ENCODE data around the gene CCRL2.
A peak's percentile ranks its signal among the peaks of the same experiment; 100 is the strongest.
"Not testable (repeated sequence)": the region's sequence is repeated elsewhere in the genome, so short reads cannot be mapped to it uniquely, and the experiment has no call there.

The CCRL2 gene

GRCh38 chr3:46431905-46432304 lies 24.8 kb downstream of the CCRL2 start:
- DNase-seq, result not testable (repeated sequence)

DNA sequence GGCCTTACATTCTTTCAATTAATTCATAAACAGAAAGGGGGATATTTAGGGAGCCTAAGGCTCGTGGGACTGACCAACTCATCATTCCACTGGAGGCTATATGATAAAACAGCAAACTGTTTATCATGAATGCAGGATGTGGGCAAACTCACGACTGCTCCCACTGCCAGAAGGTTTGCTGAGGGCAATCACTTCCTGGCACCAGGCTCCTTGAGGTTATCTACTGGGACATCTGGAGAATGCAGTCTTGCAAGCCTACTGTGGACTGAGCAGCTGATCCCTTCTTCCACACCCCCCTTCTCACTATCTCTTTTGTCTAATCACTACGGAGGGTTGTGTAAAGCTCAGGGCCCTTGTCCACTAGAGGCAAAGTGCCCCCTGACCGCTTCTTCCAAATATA lies 26.1 kb downstream of the CCRL2 start:
- not testable (repeated sequence) for DNase-seq

DNA sequence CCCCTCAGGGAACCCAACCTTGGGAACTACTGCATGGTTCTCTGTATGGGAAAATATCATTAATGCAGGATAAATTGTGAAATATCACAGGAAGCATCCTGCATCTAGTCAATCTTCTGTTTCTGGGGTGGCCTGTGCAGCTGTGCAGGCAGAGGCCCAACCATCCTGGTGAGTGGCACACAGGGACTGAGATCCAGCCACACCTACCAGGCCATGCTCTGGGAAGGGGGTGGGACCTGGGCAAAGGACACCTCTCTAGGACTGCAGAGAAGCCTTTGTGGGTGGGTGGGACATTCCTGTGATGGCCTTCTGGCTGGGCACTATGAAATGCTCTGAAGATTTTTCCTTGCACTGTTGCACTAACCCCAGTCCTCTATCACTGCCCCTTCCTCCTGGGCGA lies 26.8 kb downstream of the CCRL2 start:
- no peak for DNase-seq

- DNase-seq, result no peak
Measured at GRCh38 chr3:46435081-46435726, 28.1 kb downstream of the CCRL2 start.

GRCh38 chr3:46438831-46439230 lies 31.8 kb downstream of the CCRL2 start:
- DNase-seq, result no peak

DNA sequence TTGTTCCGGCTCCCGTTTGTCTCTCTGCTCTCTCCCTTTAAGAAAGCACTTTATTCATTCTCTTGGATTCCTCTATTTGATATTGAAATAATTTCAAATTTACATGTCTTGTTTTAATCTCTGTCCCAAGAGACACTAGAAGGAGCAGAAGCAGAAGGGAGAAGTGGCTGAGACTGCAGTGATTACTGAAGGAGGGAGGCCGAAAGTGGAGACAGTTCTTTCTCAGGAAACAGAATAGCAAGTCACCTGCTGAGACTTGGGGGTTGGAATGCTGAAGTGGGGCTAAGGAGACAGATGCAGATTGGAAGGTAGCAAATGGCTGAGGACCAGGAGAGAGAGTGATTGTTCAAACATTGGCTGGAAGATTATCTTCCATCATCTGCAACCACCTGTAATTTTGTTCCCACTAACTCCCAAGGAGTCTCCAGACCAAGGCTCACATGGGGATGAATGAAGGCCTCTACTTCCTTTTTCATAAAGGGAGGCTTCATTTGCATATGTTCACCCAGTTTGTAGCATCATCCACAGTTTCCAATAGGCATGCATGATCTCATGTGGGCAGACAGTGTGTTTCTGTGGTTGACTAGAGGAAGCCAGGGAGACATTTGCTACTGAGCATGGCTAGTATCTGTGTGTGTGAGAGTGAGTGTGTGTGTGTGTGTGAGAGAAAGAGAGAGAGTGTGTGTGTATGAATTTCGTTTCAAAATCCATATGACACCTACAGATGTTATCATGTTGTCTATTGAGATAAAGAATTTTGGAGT lies 33.7 kb downstream of the CCRL2 start:
- DNase-seq, result peak; percentile 58

DNA sequence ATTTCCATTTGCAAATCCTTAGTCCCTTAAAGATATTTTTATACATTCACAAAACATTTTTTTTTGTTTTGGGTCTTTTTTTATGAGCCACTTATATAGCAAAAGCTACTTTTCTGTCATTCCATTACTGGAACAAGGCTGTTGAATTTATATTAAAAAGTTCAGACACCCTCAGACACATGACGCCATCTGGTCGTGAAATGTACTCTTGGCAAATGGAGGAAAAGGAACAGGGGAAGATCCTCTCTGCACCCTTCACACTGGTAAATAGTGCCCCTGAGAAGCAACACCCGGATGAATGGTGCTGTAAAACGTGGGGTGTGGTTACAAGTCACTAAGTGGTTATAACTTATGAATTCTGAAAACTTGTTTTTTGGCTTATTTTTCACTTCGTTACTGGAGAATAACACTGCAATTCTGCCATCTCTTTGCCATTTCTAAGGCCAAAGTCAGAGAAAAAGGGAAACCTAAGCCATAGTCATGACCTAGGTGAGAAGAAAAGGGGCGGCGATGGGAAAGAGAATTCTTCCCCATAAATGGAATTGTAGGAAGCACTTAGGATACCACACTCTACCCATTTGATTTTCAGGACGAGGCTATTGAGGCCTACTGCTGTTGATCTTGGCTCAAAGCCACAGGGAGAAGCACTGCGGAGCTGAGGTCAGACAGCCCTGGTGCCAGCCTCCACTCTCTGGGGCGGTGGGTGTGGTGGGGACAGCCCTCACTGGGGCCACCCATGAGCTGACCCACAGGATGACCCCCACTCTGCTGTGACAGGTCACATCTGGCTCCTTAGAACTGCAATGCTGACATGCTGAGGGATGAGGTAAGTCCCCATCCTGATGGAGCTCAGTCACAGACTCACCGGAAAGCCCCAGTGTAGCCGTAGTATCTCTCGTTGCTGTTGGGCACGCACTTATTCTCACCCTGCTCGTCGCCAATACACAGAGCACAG lies 35.8 kb downstream of the CCRL2 start:
- peak; percentile 60 for DNase-seq

DNA sequence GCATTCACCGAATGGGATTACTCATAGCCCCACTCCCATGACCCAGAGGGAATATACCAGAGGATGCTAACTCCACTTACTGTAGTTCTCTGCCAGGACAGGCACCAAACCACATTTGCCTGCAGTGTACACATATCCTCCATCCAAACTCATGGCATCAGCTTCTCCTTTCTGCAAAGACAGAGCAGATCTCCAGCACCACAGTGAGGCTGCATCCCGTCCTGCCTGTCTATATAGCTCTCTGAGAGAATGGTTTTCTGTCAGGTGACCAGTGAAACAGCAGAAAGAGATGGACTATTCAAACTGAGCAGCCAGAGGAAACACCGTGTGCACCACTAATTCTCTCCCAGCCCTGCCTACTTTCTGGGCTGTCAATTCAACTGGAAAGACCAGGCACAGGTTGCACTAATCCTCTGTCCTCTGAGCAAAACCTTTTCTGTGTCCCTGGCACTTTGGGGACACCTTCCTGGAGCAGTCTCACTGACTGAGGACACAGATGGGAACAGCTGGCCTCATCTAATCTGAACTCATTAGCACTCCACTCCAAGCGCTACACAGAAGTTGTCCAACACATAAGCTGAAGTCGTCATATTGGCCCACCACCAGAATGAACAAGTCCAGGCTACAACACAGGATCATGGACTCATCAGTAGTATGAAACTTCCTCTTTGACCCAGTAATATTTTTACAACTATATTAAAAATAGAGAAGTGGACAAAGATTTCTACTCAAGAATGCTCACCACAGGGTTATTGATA lies 40.3 kb downstream of the CCRL2 start:
- DNase-seq, result no peak

GRCh38 chr3:46448721-46449120 lies 41.7 kb downstream of the CCRL2 start:
- DNase-seq, result no peak

GRCh38 chr3:46449755-46450552 lies 42.9 kb downstream of the CCRL2 start:
- DNase-seq, result no peak

GRCh38 chr3:46453526-46454208 lies 46.6 kb downstream of the CCRL2 start:
- no peak for DNase-seq

DNA sequence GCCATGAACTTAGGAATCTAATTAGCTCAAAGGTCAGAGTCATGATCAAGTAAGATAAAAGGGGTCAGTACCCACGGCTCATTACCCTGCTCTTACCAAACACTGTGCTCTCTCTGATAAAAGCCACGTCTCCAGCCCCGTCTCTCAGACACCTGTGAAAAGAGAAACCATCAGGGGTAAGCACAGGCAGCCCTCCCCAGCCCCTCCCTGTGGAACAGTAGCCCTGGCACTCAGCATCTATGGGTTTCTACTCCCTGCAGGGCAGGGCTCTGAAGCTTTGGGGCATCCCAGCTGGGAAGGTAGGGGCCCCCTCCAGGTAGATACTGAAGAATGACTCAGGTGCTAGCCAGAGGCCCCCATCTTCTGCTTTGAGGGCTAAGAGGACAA lies 47.1 kb downstream of the CCRL2 start:
- DNase-seq, result no peak

DNA sequence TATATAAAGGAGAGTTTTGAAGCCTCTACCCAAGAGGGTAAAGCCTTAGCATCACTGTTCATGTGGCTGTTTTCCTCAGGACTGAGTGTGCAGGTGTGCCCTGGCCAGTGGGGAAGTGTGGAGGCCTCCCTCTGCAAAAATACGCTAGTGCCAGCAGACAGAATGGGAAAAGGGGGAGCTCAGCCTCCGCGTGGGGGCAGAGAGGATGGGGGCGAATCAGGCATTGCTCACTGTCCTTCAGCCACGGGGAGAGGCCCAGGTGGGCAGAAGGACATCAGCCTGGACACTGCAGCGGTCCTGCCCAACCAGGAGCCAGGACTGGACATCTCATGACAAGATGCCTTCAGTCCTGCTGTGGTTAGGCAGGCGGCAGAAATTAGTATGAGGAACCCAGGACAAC lies 47.5 kb downstream of the CCRL2 start:
- no peak for DNase-seq

GRCh38 chr3:46455231-46456115 lies 48.4 kb downstream of the CCRL2 start:
- no peak for DNase-seq

DNA sequence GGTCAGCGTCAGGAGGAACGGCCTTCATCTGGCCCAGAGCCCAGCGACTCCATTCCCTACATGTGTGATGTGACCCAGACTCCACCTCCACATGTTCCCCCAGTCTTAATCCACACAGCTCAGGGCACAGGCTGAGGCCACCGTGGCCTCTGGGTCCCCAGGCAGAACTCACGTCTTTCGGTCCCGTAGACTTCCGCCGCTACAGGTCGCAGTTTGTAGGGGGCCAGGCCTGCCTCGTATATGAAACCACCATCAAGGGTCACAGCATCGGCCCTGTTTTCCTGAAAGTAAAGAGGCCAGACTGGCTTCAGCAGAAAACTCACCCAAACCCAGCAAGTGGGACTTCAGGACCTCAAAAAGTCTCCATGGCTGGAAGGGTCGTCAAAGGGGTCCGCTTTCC lies 49.1 kb downstream of the CCRL2 start:
- DNase-seq, result no peak

Data from CD4-positive, alpha-beta T cell treated with Interleukin-17A for 1 hour (primary cell).